HCT116 (cell line): ENCODE data around the gene PITRM1.

Experiments used
- POLR2A ChIP-seq: IDR thresholded peaks from 2 replicates; pipeline ENCODE4 v1.7.0; 2011; ENCODE audit warnings: borderline replicate concordance; ENCODE audit not compliant: insufficient read depth, insufficient read length; ENCODE audit errors: extremely low read depth
- TF ChIP-seq, protein P1 (sequence below), 3 experiments: fragments of 200-600 bp in 1 of 3; sonication (generic) in 1 of 3; IDR thresholded peaks in 2 of 3; conservative IDR thresholded peaks in 1 of 3; 2 replicates each; pipeline ENCODE4 v1.5.1; 2012 to 2017; ENCODE audit warnings: low read depth in 2 of 3, low read length in 2 of 3, antibody characterized with exemption in 1 of 3, borderline replicate concordance in 1 of 3, control low read depth in 1 of 3, mild to moderate bottlenecking in 1 of 3, mixed read lengths in 1 of 3, mixed run types in 1 of 3, moderate library complexity in 1 of 3; ENCODE audit not compliant: insufficient read depth in 1 of 3

DNA sequence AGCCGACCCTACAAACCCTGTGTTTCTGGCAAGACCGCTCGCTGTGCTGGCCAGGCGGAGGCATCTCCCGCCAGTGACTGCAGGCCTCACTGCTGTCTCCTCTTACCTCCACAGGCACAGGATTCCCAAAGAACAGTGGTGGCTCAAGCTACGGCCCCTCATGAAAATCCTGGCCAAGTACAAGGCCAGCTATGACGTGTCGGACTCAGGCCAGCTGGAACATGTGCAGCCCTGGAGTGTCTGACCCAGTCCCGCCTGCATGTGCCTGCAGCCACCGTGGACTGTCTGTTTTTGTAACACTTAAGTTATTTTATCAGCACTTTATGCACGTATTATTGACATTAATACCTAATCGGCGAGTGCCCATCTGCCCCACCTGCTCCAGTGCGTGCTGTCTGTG, 36.2 kb downstream of the PITRM1 start:
- no peak for TF ChIP-seq POLR2A
- TF ChIP-seq, protein P1, sequence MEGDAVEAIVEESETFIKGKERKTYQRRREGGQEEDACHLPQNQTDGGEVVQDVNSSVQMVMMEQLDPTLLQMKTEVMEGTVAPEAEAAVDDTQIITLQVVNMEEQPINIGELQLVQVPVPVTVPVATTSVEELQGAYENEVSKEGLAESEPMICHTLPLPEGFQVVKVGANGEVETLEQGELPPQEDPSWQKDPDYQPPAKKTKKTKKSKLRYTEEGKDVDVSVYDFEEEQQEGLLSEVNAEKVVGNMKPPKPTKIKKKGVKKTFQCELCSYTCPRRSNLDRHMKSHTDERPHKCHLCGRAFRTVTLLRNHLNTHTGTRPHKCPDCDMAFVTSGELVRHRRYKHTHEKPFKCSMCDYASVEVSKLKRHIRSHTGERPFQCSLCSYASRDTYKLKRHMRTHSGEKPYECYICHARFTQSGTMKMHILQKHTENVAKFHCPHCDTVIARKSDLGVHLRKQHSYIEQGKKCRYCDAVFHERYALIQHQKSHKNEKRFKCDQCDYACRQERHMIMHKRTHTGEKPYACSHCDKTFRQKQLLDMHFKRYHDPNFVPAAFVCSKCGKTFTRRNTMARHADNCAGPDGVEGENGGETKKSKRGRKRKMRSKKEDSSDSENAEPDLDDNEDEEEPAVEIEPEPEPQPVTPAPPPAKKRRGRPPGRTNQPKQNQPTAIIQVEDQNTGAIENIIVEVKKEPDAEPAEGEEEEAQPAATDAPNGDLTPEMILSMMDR (IDR thresholded peaks at IDR 0.05 in 2 of 3, conservative IDR thresholded peaks at IDR 0.05 in 1 of 3; ENCODE audit: borderline replicate concordance in 1 of 3, insufficient read depth in 1 of 3, low read depth in 2 of 3, low read length in 2 of 3): no peak
